NCI-H1417 treated with DMSO at 0.1 percent for 48 hours (cell line): ENCODE measurements around the gene PRR35.

Source experiments
- DNase-seq: peaks from one replicate; lab custom pipeline; 2025; lab: John Stamatoyannopoulos, UW

PRR35 gene

GRCh38 chr16:580946-581498, 20.8 kb downstream of the PRR35 start:
- no peak for DNase-seq

- DNase-seq: no peak
Observed at GRCh38 chr16:582218-582613, 22.0 kb downstream of the PRR35 start.

- DNase-seq: no peak
Observed at GRCh38 chr16:582614-583331, 22.6 kb downstream of the PRR35 start.

- no peak for DNase-seq
Observed at GRCh38 chr16:583470-583814, 23.2 kb downstream of the PRR35 start.

GRCh38 chr16:583815-584591, 23.8 kb downstream of the PRR35 start:
- DNase-seq: no peak

DNA sequence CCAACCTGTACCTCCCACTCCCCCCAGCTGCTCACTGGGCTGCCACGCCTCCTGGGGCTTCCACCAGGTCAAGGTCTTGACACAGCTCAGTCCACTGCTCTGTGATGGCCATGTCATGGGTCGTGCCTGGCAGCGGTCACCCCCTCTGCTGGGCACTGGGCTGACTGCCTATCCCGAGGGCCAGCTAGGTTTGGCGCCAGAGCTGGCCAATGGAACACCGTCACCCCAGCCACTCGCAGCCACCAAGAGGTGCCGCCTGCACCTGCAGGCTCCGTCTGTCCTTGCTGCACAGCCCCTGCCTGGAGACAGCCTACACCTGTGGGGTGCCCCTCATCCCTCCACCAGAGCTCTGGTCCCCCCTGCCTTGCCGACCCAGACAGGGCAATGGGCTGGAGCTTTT, 25.2 kb downstream of the PRR35 start:
- DNase-seq: no peak

GRCh38 chr16:586047-586644, 26.0 kb downstream of the PRR35 start:
- DNase-seq: no peak

- no peak for DNase-seq
Observed at GRCh38 chr16:586645-587590, 26.7 kb downstream of the PRR35 start.

DNA sequence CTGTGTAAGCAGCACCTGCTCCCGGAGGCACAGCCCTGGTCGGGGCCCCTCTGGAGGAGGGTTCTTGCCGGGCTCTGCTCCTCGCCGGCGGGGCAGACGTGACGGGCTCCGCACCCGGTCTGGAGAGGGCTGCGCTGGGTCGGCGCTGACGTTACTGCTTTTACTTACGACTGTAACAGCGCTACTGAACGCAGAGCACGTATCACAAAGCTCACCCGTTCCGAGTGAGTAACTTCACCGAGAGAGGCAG, 28.4 kb downstream of the PRR35 start:
- DNase-seq: no peak

DNA sequence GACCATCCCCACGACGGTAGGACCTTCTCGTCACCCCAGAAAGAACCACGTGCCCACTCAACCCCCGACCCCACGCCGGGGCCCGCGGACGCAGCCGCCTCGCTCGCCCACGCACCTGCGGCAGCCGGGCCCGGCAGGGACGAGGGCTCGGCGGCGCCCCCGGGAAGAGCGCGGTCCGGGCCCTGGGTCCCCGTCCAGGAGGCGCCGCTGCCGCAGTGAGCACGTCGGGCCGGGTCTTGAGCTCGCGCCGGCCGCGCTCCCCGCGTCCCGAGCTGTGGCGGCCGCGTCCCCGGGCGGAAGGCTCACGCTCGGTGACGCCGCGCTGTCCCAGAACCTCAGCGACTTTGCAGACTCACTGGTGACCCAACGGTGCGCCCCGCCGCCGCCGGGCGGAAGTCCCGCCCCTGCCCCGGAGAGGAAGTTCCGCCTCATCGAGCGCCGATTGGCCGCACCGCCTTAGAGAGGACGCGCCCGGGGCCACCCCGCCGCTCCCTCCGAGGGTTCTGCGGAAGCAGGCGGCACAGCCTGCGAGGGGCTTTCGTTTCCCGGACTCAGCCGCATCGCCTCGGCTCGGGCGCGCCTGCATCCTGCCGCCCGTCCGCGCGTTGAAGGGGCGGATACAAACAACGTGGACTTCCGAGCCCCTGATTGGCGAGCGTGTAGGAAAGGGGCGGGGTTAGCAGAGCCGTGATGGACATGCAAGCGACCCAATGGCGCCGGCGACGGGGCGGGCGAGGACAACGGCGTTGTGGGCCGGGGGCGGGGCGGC, 28.9 kb downstream of the PRR35 start:
- DNase-seq: peak; percentile 78

- peak; percentile 72 for DNase-seq
Observed at GRCh38 chr16:589658-590187, 29.5 kb downstream of the PRR35 start, which contains the start of gene RAB40C. Gene RAB40C (plus strand): TSS chr16:590066. CDS start chr16:590292, 226 bp downstream.

DNA sequence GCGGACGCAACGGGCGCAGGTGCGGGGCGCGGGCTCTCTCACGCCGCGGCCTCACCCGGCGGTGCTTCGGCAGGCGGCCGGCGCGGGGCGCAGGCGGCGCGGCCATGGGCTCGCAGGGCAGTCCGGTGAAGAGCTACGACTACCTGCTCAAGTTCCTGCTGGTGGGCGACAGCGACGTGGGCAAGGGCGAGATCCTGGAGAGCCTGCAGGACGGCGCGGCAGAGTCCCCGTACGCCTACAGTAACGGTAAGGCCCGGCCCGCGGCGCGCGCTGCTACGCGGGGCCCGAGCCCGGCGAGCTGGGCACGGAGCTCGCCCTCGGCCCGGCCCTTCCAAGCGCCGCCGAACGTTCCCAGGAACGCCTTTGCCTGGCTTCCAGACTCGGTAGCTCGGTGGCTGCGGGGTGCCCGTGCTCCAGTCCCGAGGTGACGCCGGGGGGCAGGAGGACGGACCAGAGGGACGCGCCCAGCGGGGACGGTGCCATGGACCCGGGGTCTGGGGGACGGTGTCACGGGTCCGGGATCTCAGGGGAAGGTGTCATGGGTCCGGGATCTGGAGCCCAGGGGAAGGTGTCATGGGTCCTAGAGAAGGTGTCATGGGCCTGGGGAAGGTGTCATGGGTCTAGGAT, 30.1 kb downstream of the PRR35 start:
- DNase-seq: no peak

DNA sequence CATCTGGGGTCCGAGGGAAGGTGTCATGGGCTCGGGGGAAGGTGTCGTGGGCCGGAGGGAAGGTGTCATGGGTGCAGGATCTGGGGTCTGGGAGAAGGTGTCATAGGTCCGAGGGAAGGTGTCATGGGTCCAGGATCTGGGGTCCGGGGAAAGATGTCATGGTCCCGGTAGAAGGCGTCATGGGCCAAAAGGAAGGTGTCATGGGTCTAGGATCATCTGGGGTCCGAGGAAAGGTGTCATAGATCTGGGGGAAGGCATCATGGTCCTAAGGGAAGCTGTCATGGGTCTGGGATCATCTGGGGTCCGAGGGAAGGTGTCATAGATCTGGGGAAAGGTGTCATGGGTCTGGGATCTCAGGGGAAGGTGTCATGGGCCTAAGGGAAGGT, 30.6 kb downstream of the PRR35 start:
- no peak for DNase-seq

- no peak for DNase-seq
Observed at GRCh38 chr16:591231-591630, 31.0 kb downstream of the PRR35 start.

DNA sequence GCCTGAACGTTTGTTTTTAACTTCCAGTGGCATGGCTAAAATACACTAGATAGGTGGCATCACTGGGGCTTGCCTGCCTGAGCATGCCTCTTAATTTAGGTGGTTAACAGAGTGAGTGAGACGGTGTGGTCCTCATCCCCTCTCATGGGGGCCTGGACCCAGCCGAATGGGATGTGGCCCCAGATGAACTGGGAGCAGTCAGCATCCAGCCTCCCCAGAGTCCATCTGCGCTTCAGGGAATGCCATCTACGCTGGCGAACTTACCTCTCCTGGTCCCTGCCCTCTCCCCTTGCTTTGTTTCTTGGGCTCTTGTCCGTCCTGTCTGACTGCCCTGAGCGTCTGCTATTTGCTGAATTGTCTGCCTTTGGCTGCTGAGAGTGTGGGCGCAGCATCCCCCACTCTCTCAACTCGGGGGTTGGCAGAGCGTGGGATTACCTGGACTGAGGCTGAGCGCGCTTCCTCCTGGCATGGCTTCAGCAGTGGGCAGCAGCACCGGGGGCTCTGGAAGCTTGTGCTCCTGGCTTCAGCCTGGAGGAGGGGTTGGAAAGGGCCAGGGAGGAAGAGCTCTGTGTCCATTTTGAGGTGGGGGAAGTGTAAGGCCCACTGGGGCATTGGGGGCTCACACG, 31.8 kb downstream of the PRR35 start:
- no peak for DNase-seq

GRCh38 chr16:592518-593306, 32.5 kb downstream of the PRR35 start:
- peak; percentile 9 for DNase-seq

DNA sequence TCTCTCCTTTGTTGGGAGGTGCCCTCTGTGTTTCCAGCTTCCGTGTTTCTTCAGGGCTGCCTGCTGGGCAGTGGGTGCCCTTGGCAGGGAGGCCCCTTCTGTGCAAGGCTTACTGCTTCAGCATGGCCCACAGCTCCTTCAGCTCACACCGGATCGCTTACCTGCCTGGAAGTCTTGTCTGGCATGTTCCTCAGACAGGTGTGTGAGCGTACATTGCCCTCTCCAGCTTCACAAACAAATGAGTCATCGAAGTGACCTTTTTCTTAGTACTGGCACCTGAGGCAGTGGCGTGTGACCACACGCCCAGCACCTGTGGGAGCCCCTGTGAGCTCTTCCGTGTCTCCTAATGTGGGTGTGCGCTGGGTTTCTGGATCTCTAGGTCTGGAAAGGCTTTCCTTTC, 33.2 kb downstream of the PRR35 start:
- DNase-seq: no peak

GRCh38 chr16:593807-594206, 33.6 kb downstream of the PRR35 start:
- DNase-seq: no peak

GRCh38 chr16:595094-595528, 34.9 kb downstream of the PRR35 start:
- no peak for DNase-seq
